GM18519 (cell line): Measurements from ENCODE around the gene SLC12A1.

Source experiments
- ATAC-seq: cut with Tn5 transposase; IDR thresholded peaks from one replicate; pipeline ENCODE4 v1.9.1; 2021; ENCODE audit warnings: mild to moderate bottlenecking, moderate library complexity; ENCODE audit not compliant: unreplicated experiment, low FRiP score

The SLC12A1 gene

DNA sequence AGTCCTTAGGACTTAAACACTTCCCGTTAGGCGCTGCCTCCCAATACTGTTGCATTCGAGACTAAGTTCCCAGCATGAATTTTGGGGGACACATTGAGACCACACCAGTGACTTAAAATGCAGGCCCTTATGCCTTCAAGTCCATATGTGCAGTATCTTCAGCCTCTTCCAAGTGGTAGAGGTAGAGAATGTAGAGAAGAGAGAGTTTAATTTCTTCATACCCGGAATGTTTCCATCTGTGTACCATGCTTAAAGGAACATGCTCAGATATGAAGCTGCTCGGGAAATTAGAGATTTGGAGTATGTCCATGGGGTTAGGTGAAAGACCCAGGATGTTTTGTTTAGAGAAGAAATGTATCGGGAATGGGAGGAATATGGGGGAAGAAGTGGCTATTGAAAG, 137.8 kb downstream of the SLC12A1 start:
- ATAC-seq: no peak

DNA sequence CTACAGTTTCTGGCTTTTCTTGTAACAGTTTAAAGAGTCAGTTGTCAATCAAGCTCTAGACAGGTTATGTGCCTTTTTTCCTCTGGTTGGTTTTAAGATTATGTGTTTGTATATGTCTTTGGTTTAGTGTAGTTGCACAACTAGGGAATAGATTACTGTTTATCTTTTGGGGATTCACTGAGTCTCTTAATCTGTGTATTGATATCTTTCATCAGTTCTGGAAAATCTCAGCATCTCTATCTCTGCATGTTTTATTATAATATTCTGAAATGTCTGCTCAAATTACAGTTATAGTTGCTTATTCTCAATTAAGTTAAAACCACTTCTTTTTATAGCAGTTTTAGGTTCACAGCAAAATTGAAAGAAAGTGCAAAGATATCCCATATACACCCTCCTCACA, 139.4 kb downstream of the SLC12A1 start:
- ATAC-seq: no peak

DNA sequence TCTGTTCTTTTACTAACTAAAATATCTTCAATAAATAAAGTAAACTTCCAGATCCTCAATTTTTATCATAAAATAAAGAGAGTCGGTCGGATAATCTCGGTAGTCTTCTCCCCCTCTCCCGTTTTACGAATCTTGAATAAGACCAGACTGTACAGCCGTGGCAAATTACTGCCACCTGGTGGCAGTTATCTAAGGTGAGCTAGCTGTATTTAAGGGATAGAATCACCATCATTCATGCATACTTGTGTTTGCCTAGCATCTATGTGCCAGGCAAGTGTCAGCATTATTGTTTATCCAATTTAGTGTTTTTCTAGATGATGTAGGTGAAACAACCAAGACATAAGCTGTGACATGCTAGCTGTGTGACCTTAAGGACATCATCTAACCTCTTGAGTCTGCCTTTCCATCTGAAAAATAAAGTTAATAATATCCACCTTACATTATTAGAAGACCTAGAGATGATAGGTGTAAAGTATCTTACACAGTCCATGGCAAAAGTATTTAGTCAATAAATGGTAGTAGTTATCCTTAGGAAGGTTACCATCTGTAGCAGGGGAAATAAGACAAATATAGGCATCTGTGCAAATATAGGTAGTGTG, 146.5 kb downstream of the SLC12A1 start:
- peak; percentile 81 for ATAC-seq
